ENCODE data around the gene FAM180B. TPM values are rescaled to one million over a fixed set of nuclear protein-coding genes. Genes with fewer than 3 reads are reported as not detected.

The FAM180B gene
- total RNA-seq, 1 experiment from 2014 or later, result 0.16 TPM

DNA sequence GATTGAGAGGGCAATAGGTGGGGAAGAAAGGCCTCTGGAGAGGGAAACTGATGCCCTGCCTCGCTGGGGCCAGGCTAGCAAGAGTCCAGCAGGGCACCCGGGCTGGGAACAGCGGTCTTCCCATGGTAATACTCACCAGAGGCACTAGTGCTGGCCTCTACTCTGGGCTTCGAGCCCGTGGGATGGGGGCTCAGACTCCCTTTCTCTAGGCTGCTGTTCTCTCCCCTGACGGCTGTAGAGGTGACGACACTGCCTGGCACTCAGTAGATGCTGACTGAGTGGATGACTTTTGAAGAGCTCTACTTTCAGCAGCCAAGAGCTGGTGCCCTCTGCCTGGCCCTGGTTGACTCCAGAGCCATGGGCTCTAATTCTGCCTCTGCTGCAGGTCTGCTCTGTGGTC, 8.6 kb downstream of the FAM180B start:
- H3K4me1 ChIP-seq, result no peaks in the 10 kb centered on the region
- no peak for DNase-seq
- peaks cover 7% of the 10 kb centered on the region; the same call in 1 of the 2 replicates for H3K27me3 ChIP-seq
- H3K9me3 ChIP-seq (replicated peaks), result no peaks in the 10 kb centered on the region
- no peaks in the 10 kb centered on the region for H3K36me3 ChIP-seq
- no peak overlapping the region for H3K27ac ChIP-seq
- no peak overlapping the region for H3K4me3 ChIP-seq

DNA sequence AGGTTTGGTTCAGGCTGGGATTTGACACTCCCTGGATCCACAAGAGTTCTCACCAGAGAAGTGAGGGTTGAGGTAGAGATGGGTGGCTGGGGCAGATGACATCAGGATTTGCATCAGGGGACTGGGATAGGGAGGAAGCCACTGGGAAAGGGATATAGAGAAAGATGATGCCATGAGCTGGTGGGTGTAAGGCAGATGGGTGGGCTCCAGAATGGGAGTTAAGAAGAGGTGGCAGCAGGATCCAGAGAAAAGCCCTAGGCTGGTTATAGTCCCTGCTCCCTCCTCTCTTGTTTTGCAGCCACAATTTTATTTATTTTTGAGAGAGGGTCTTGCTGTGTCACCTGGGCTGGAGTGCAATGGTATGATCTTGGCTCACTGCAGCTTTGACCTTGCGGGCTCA, 9.5 kb downstream of the FAM180B start:
- Histone ChIP-seq H3K9me3 (replicated peaks) (no peaks in the 10 kb centered on the region), H3K4me3 (no peak overlapping the region), H3K27me3 (peaks cover 7% of the 10 kb centered on the region; the same call in 1 of the 2 replicates), H3K4me1 (no peaks in the 10 kb centered on the region), H3K36me3 (no peaks in the 10 kb centered on the region), H3K27ac (no peak overlapping the region)
- no peak for DNase-seq

DNA sequence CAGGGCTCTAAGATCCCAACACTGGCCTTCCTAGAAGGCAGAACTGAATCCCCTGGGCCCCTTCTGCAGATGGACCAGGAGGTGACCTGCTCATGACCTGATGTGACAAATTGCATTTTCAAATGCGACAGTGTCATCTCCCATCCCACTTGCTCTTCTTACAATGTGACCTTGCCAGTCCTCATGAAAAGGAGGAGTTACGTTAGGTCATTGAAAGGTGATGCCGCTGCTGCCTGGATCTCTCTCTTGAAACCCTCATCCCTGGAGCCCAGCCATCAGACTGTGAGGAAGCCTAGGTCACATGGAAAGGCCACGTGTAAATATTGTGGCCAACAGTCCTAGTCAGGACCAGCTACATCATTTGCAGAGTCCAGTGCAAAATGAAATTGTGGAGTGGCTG, 13.4 kb downstream of the FAM180B start:
- Histone ChIP-seq H3K27me3 (0 out of 2 replicates have a peak, but pooled peaks cover 3% of the 10 kb centered on the region), H3K9me3 (replicated peaks) (no peaks in the 10 kb centered on the region), H3K4me3 (no peak overlapping the region), H3K4me1 (no peaks in the 10 kb centered on the region), H3K36me3 (no peaks in the 10 kb centered on the region), H3K27ac (no peak overlapping the region)
- DNase-seq, result no peak

DNA sequence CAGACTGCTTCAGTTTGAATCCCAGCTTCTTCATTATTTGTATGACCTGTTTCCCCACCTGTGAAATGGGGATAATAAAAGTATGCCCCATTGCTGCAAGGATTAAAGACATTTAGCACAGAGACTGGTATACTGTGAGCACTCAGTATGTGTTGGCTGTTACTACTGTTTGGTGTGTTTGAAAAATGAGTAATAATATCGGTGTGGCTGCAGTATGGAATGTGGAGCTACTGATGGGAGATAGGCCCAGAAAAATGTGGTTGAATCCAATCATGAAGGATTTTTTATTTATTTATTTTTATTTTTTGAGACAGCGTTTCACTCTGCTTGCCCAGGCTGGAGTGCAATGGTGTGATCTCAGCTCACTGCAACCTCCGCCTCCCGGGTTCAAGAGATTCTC, 16.8 kb downstream of the FAM180B start:
- Histone ChIP-seq H3K36me3 (no peaks in the 10 kb centered on the region), H3K4me3 (no peak overlapping the region), H3K9me3 (replicated peaks) (no peaks in the 10 kb centered on the region), H3K27me3 (0 out of 2 replicates have a peak, but pooled peaks cover 3% of the 10 kb centered on the region), H3K27ac (no peak overlapping the region), H3K4me1 (no peaks in the 10 kb centered on the region)
- no peak for DNase-seq

DNA sequence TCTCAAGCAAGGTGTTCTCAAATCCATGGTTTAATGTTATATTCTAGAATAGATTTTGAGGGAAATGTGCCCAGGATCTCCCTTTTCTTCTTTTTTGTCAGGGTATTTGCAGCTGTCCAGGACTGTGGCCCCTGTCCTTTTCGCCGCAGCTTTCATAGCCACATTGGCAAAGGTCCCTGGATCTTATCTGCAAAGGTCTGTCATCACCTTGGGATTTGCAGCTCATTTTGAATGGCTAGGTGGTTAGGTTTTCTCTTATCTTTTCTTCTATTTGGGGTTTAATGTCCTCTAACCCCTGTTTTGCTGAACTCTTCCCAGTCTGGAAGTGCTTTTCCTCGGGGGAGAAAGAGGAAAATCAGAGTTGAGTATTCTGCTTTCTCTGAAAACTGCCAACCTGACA, 19.4 kb downstream of the FAM180B start:
- Histone ChIP-seq H3K4me1 (no peaks in the 10 kb centered on the region), H3K27me3 (no peaks in the 10 kb centered on the region), H3K4me3 (no peak overlapping the region), H3K36me3 (no peaks in the 10 kb centered on the region), H3K9me3 (replicated peaks) (no peaks in the 10 kb centered on the region), H3K27ac (no peak overlapping the region)
- DNase-seq, result no peak

DNA sequence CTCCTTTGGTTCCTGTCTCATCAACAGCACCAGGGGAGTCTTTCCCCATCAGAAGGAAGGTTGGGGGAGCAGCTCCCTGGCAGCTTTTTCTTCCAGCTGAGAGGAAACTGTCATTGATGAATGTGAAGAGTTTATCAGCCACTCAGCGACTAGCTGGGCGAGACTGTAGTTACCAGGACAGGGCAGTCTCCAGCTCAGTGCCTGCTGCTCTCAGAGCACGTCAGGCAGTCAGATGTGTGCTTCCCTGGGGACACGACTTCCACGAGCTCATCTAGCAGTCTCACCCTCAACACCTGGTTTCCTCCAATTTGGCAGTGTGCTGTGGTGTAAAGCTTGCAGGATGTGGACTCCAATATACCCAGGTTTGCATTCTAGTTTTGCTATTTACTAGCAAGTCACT, 20.3 kb downstream of the FAM180B start:
- no peaks in the 10 kb centered on the region for H3K9me3 ChIP-seq (replicated peaks)
- H3K4me1 ChIP-seq, result no peaks in the 10 kb centered on the region

DNA sequence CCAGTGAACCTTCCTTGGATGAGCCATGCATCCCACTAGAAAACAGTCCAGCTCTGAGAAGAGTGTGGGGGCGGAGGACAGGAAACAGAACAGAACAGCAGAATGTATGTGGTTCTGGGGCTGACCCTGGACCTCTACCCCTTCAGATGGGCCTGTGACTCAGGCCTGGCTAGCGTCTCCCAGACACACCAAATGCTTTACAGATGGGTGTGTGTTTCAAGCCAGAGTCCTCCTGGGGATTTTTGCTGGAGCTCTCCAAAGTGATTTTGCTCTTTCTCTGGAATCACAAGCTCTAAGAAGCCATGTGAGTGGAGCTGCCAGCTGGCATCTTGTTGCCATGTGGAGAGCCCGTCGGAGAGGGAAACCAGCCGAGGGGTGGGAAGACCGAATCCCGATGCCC, 20.9 kb downstream of the FAM180B start:
- H3K36me3 ChIP-seq, result no peaks in the 10 kb centered on the region
- H3K27me3 ChIP-seq, result no peaks in the 10 kb centered on the region
- H3K4me3 ChIP-seq, result no peak overlapping the region
- H3K4me1 ChIP-seq, result no peaks in the 10 kb centered on the region
- DNase-seq, result no peak
- no peaks in the 10 kb centered on the region for H3K9me3 ChIP-seq (replicated peaks)
- H3K27ac ChIP-seq, result no peak overlapping the region

More for the DNA sequence above, 20.3 kb downstream of the FAM180B start:
- no peaks in the 10 kb centered on the region for H3K27me3 ChIP-seq
- H3K27ac ChIP-seq, result no peak overlapping the region
- H3K4me3 ChIP-seq, result no peak overlapping the region
- DNase-seq, result no peak
- no peaks in the 10 kb centered on the region for H3K36me3 ChIP-seq

DNA sequence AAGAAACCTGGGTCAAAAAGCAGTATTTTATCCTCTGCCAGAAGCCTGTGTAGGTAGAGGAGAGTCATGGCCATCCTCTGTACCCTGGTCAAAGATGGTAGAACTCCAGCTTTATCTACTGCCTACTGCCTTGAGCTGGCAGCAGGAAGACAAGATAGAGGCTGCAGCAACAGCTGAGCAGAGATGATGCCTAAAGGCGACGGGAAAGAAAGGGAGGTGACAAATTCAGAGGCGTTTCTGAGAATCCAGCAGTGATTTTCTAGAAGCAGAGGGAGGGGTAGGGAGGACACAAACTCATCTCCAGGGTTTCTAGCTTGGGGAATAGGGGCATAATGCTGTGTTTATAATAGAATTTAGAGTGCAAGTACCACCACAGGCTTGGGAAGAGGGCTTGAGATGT, 23.2 kb downstream of the FAM180B start:
- DNase-seq, result no peak
- no peak overlapping the region for H3K4me3 ChIP-seq

DNA sequence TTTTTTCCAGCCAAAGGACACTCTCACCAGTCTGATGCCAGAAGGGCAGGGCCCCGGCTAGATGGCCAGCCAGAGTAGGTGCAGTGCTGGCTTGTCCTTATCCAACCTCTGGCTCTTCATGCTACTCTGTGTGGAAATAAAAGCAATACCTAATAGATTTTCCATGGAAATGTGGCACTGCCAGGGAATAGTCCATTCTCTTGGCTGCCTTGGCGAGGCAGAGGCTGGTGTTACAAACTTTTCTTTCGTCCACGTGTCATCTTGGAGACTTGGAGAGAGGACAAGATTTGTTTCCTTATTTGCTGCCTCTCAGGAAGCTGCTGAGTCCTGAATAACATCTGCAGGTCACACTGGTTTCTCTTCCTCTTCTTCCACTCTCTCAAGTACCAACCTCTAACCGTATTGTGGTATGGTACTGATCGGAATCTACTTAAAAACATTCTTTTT, 24.9 kb downstream of the FAM180B start:
- no peaks in the 10 kb centered on the region for H3K9me3 ChIP-seq (replicated peaks)
- H3K27me3 ChIP-seq, result no peaks in the 10 kb centered on the region
- DNase-seq, result no peak
- no peak overlapping the region for H3K27ac ChIP-seq
- no peak overlapping the region for H3K4me3 ChIP-seq
- no peaks in the 10 kb centered on the region; the same call in 1 of the 2 replicates for H3K36me3 ChIP-seq
- no peaks in the 10 kb centered on the region for H3K4me1 ChIP-seq

More for the DNA sequence above, 23.2 kb downstream of the FAM180B start:
- H3K27me3 ChIP-seq, result no peaks in the 10 kb centered on the region
- no peaks in the 10 kb centered on the region for H3K9me3 ChIP-seq (replicated peaks)
- no peaks in the 10 kb centered on the region for H3K4me1 ChIP-seq
- H3K27ac ChIP-seq, result no peak overlapping the region
- H3K36me3 ChIP-seq, result no peaks in the 10 kb centered on the region

DNA sequence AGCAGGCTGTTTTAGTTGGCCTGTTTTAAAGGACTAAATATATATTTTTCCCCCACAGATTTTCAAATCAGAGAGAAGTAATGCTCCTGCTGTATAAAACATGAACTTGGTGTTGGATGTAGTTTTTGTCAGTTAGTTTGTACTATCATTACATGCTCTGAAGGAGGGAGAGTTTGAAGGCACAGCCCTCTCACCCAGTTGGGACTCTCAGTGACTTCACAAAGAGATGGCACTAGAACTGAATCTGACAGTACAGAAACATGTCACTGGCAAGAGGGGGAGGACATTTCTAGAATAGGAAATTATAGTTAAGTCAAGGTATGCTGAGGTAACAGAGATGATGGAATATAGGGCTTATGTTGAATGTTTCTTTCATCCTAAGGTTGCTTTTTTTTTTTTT, 28.8 kb downstream of the FAM180B start:
- no peaks in the 10 kb centered on the region for H3K27me3 ChIP-seq
- no peak for DNase-seq
- no peak overlapping the region for H3K27ac ChIP-seq
- H3K9me3 ChIP-seq (replicated peaks), result no peaks in the 10 kb centered on the region
- peaks cover 8% of the 10 kb centered on the region for H3K36me3 ChIP-seq
- no peak overlapping the region for H3K4me3 ChIP-seq
- H3K4me1 ChIP-seq, result no peaks in the 10 kb centered on the region

DNA sequence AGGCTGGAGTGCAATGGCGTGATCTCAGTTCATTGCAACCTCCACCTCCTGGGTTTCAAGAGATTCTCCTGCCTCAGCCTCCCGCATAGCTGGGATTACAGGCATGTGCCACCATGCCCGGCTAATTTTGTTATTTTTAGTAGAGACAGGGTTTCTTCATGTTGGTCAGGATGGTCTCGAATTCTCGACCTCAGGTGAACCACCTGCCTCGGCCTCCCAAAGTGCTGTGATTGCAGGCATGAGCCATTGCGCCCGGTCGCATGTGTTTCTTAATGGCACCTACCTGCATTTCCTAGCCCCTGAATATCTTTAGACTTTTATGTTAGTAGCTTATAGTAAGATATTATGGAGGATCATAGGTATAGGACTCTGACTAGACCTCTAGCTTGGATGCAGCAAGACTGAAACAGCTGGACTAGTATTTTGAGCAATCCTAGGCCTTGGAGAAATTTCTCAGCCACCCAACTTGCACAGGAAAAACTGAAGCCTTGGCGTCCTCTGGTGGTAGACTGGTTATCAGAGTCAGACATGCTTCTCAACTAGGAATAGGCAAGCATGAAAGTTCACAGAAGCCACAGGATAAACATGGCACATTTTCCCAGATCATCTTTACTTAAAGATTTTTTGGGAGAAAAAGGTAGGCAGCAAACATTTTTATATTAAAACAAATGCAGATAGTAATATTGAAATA, 30.4 kb downstream of the FAM180B start:
- Histone ChIP-seq H3K9me3 (replicated peaks) (no peaks in the 10 kb centered on the region), H3K4me1 (no peaks in the 10 kb centered on the region), H3K27me3 (no peaks in the 10 kb centered on the region), H3K27ac (no peak overlapping the region), H3K4me3 (no peak overlapping the region), H3K36me3 (peaks cover 9% of the 10 kb centered on the region)
- DNase-seq, result peak; percentile 47 to 66

DNA sequence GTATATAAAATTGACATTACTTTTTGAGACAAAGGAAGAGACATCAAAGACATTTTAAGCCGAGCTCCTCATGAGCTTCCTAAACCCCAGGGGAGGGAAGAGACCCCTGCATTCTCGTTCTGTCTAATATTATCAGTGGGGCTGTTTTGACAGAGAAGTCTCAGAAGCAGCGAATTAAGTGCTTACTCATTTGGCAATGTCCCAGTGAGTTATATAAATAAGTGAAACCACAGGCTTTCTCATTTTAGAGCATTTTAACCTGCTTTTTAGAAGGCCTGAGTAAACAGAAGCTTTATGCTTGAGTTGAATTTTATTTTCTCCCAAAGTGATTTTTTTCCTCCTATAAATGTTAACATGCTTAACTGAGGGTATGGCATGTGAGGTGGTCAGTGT, 30.9 kb downstream of the FAM180B start:
- DNase-seq, result no peak
- Histone ChIP-seq H3K4me1 (no peaks in the 10 kb centered on the region), H3K36me3 (peaks cover 14% of the 10 kb centered on the region), H3K4me3 (no peak overlapping the region), H3K9me3 (replicated peaks) (no peaks in the 10 kb centered on the region), H3K27ac (no peak overlapping the region), H3K27me3 (no peaks in the 10 kb centered on the region)

DNA sequence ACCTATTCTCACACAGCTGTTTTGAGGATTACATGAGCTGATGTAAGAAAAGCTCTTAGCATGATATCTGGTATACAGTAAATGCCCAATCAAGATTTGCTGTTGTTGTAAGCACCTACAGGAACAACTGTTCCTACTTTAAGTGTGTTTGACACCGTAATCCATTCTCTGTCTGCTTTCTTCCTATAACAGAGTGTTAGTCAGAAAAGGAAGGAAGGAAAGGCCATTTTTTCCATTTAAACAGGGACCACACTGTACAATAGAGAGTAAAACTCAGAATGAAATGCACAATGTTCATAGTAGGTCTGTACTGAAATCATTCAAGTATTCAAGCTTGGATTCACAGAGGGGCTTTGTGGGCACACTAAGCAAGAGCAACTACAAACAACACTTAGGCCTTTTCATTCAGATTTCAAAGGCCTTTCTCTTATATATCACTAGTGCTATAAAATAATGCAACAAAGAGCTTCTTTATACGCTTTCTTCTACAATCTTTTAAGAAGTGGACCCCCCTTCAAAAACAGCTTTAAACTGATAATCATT, 34.4 kb downstream of the FAM180B start:
- Histone ChIP-seq H3K9me3 (replicated peaks) (no peaks in the 10 kb centered on the region), H3K27me3 (no peaks in the 10 kb centered on the region), H3K27ac (no peak overlapping the region), H3K4me3 (no peak overlapping the region), H3K4me1 (no peaks in the 10 kb centered on the region), H3K36me3 (peaks cover 40% of the 10 kb centered on the region)
- no peak for DNase-seq

DNA sequence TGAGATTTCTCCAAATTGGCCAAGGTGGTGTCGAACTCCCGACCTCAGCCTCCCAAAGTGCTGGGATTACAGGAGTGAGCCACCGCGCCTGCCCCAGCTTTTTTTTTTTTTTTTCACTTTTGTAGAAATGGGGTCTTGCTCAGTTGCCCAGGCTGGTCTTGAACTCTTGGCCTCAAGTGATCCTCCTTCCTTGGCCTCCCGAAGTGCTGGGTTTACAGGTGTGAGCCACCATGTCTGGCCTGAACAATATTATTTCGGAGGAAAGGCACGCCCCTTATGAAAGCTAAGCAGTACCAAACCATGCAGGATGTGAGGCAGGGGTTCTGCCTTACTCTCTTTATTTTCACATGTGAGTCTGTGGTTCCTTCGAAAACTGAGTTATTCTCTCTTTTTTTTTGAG, 39.8 kb downstream of the FAM180B start:
- no peak overlapping the region for H3K4me3 ChIP-seq
- no peaks in the 10 kb centered on the region for H3K27me3 ChIP-seq
- no peak for DNase-seq
- H3K4me1 ChIP-seq, result no peaks in the 10 kb centered on the region
- H3K9me3 ChIP-seq (replicated peaks), result no peaks in the 10 kb centered on the region
- no peak overlapping the region for H3K27ac ChIP-seq
- H3K36me3 ChIP-seq, result peaks cover 69% of the 10 kb centered on the region

DNA sequence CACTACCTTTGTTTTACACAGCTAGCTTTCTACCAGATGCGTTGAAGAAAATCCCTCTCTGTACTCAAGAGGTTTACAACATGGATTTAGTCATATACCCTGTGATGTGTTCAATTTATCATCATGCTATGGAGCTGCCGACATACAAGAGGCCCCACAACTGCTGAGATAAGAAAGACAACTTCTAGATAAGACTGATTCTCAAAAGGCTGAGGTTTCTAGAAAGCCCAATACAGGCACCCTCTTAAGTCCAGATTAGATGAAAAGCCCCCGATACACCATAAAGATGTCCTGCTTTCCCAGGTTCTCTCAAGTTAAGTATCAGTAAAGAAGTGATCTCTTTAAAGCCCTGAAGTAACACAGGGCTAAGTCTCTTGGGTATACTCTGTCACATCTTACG, 41.5 kb downstream of the FAM180B start:
- Histone ChIP-seq H3K27me3 (no peaks in the 10 kb centered on the region), H3K4me1 (no peaks in the 10 kb centered on the region), H3K4me3 (no peak overlapping the region), H3K36me3 (peaks cover 61% of the 10 kb centered on the region), H3K9me3 (replicated peaks) (no peaks in the 10 kb centered on the region), H3K27ac (no peak overlapping the region)
- no peak for DNase-seq

DNA sequence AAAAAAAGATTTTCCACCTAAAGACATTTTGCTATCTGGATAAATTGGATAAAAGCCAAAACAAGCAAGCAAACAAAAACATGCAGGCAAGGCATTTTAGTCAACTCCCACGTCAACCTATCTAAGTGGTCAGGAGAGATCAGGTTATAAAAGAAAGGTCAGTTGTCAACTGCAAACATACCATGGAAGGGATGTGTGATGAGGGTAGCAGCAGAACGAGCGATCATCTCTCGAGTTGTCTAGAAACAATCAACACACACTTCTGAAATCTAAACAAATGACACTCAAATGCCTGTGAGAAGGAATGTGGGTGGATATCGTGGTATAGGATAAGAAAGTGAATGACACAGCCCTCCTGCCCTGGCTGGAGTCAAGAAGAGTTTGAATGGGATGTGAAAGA, 45.0 kb downstream of the FAM180B start:
- Histone ChIP-seq H3K36me3 (peaks cover 54% of the 10 kb centered on the region), H3K27ac (no peak overlapping the region), H3K9me3 (replicated peaks) (no peaks in the 10 kb centered on the region), H3K4me1 (no peaks in the 10 kb centered on the region), H3K4me3 (no peak overlapping the region), H3K27me3 (no peaks in the 10 kb centered on the region)
- no peak for DNase-seq

Measured in SJCRH30 (cell line).